HG02840 (cell line): ENCODE data around the gene DCAF4L1.
A peak's percentile ranks its signal among the peaks of the same experiment; 100 is the strongest.

Source experiments
- ATAC-seq: cut with Tn5 transposase; IDR thresholded peaks from one replicate; pipeline ENCODE4 v1.9.1; 2021; ENCODE audit warnings: mild to moderate bottlenecking, moderate library complexity, moderate number of reproducible peaks; ENCODE audit not compliant: unreplicated experiment, low FRiP score

The DCAF4L1 gene, protein sequence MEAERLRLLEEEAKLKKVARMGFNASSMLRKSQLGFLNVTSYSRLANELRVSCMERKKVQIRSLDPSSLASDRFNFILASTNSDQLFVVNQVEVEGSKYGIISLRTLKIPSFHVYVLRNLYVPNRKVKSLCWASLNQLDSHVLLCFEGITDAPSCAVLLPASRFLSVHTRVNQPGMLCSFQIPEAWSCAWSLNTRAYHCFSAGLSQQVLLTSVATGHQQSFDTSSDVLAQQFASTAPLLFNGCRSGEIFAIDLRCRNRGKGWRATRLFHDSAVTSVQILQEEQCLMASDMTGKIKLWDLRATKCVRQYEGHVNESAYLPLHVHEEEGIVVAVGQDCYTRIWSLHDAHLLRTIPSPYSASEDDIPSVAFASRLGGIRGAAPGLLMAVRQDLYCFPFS

DNA sequence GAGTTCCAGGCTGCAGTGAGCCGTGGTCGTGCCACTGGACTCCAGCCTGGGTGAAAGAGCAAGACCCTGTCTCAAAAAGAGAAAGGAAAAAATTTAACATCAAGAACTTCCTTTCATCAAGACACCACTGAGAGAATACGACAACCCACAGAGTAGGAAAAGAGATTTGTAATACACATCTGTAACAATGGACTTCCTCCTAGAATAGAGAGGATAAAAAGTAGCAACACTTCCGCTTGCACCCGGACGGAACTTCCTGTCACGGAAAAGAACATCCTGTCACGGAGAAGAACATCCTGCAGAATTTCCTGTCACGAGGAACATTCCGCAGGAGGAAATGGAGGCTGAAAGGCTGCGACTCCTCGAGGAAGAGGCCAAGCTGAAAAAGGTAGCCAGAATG is at the start of gene DCAF4L1:
Gene DCAF4L1 (plus strand): TSS at position 301 of the 400 bp plus-strand sequence. CDS start 37 bp downstream, at position 338.
- no peak for ATAC-seq

DNA sequence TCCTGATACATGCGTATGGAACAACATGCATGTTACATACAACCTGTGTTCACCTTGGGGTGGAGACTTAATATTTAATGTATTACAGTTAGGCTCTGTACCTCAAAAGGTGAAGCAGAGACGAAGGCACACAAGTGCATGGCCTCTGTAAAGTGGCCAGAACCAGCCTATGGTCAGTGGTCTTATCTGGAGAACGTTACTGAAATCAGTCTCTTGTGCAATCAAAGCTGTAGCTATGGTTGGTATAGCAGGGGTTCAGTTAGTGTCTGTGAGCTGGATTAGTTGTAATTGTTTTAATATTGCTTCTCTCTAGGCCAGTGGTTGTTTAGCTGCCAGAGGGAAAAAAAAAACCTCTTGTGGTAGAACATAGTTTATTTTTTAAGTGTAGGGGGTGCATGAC is 48.6 kb upstream of the DCAF4L1 start:
- no peak for ATAC-seq

DNA sequence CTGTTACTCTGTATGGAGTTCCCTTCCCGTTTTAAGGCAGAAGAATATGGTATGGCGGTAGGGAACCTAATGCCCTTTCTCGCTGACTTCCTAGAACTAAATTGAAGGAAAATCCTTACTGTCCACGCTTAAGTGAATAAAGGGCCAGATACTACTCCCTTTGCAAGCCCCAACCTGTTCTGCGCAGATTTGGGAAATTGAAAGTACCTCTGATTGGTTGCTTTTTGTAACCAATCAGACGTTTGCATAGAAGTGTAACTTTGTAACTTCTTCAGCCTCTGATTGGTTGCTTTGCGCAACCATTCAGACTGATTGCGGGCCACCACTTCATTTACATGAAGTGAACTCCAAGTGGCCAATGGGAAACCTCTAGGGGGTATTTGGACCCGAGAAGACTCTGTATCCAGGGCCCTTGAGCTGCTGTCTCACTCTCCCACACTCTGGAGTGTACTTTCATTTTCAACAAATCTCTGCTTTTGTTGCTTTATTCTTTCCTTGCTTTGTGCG is 47.5 kb upstream of the DCAF4L1 start:
- no peak for ATAC-seq

DNA sequence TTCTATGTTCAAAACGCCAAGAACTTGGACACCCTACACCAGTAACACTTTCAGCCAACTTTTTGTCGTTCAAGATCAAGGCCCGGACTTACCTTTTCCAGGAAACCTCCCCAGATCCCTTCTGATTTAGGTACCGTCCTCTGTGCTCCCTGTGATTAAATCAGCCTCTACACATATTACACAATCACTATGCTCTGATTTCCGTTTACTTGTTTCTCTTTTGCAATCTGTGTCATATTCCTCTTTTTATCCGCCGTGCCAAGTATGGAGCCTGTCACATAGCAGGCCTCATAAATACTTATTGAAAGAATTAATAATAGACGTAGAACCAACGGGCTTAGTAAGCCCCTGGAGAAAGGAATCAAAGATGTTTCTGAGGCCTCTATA is 47.0 kb upstream of the DCAF4L1 start:
- peak; percentile 4 for ATAC-seq

DNA sequence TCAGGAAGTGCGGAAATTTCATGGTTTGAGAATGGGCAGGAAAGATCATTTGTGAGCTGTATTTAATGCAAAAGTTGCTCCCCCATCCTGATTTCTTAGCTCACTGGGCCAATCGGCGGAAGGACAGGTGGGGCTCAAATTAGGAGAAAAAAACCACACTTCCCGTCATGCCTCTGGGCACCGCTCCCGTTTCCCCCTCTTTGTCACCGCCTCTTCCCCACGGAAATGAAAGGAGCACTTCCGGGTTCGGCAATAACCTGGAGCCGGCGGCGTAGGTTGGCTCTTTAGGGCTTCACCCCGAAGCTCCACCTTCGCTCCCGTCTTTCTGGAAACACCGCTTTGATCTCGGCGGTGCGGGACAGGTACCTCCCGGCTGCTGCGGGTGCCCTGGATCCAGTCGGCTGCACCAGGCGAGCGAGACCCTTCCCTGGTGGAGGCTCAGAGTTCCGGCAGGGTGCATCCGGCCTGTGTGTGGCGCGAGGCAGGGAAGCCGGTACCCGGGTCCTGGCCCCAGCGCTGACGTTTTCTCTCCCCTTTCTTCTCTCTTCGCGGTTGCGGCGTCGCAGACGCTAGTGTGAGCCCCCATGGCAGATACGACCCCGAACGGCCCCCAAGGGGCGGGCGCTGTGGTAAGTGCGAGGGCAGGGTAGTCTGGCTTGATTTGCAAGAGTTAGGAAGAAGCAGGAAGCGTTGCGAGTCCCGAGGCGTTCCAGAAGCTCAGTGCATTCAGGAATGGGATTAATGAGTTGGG is 46.5 kb upstream of the DCAF4L1 start, which contains the start of gene TMEM33:
Gene TMEM33 (plus strand): TSS at position 529 of the 751 bp plus-strand sequence. CDS start 56 bp downstream, at position 585.
- ATAC-seq, result peak; percentile 86

DNA sequence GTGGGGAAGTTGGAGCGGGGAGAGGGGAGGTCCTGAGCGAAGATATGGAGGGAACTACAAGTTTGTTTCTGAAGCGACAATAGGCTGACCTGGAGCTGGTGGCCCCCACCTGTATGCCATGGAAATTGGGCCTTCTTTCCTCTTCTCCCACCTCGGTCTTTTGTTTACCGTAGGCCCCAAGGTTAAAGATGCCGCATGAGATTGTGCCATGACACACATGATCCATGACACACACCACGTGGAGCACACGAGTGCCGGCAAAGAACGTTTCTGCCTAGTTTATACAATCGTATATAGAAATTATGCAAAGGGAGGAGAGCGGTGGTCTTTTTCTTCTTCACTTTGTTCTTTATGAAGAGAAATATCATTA is 45.9 kb upstream of the DCAF4L1 start:
- ATAC-seq, result peak; percentile 8

DNA sequence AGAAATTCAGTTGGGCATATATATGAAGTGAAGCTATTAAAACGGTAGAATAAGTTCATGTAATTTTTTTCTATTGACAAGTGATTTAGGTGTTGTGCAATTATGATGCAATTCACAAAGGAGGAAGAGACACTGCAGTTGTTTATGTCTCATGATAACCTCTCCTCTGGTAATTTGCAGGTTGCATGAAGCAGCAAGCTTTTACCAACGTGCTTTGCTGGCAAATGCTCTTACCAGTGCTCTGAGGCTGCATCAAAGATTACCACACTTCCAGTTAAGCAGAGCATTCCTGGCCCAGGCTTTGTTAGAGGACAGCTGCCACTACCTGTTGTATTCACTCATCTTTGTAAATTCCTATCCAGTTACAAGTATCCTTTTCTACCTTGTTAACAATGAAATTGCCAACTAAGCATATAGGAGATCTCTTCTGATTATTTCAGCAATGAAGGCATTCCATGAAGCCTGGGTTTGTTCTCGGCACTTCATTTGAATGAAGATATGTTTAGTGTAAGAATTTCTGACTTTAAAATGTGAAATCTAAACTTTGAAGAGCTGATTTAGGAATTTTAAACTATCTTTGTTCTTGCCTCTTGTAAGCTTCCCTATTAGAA is 42.4 kb upstream of the DCAF4L1 start:
- no peak for ATAC-seq

DNA sequence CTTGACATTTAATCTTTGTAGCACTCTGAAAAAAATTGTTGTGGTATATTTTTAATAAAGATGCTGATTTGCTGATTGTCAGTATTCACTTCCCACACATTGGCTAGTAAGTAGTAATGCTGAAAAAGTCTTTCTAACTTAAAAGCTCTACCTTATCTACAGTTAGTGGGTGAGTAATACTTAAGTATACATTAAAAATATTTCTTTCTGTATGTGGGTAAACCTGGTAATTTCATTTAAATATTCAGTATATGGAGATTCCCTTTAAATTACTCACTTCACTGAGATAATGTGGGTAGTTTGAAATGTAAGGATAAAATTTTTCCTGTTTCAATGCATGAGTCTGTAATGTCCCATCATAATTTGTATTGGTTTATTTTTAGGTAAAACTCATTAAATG is 40.7 kb upstream of the DCAF4L1 start:
- ATAC-seq, result no peak

DNA sequence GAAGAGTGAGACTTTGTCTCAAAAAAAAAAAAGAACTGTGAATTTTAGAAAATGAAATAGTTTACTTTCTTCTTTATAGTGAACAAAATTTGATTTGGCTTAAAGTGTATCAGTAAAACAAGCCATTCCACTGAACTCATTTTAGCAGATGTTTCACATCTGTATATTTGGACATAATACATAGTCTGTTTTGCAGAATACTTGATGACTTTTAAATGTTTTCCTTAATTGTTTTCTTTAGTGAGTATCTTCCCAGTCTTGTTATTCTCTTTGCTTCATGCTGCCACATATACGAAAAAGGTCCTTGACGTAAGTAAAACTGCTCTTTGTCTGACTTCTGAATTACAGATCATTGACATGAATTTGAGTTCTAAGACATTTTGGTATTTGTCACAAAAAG is 38.0 kb upstream of the DCAF4L1 start:
- ATAC-seq, result no peak

DNA sequence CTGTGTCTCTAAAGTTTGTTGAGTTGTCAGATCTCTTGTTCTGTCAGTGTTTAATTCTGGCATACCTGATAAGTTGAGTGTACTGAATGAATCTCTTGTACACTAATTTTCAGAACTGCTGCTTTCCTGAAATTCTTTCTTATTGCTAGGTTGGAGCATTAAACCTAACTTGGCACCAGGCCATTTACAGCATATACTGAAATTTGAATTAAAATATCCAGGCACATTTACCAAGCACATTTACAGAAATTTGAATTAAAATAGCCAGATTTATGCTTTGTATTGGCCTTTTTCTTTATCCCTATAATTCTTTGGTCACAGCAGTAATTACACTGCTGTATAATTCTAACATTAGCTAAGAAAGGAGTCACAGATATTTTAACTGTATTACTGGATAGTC is 37.5 kb upstream of the DCAF4L1 start:
- ATAC-seq, result no peak

DNA sequence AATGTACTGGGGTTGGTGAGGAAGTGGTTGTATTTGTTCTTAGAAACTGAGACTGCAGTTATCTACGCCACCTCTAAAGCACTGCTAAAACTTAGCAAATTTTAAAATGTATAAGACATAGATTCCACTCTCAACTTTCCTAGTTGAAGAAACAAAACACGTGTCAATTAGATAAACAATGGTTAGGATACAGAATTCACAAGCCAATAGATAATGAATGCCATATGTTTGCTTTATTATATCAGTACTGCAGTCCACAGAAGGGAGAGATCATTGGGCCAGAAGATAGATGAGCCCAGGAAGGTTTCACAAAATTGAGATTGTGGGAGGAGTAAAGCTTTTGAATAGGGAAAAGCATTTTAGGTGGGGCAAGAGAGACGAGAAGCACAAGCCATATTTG is 32.0 kb upstream of the DCAF4L1 start:
- no peak for ATAC-seq

DNA sequence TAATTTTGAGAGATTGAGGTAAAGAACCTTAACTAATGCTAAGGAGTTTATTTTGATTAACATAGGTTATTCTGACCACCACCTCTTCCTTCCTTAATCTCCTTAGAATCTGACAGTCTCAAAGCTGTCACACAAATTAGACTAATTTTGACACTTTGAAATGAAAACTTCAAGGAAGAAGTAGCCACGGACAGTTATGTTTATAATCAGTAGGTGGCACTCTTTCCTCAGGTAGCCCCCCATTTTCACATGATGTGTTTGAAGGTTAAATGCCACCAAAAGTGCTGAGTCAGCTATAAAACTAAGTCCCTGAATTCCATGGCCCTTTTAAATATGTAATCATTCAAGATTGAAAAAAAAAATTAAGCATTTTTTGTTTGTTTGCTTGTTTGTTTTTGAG is 23.9 kb upstream of the DCAF4L1 start:
- ATAC-seq, result no peak

DNA sequence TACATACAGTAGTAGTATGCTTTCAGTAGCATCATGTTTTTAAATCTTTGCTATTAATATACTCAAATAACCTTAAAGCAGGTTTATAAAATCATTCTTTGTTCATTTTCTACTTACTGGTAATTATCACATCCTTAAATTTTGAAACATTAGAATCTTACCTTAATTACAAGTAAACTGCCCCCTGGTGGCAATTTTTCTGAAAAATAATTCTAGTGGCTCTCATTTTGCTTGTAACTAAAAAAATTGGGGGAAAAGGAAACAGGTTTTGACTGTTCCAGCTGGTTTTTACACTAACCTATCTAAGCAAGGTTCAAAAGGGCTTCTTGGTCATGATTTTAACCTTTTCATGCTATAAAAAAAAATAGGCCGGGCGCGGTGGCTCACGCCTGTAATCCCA is 18.5 kb upstream of the DCAF4L1 start:
- no peak for ATAC-seq

DNA sequence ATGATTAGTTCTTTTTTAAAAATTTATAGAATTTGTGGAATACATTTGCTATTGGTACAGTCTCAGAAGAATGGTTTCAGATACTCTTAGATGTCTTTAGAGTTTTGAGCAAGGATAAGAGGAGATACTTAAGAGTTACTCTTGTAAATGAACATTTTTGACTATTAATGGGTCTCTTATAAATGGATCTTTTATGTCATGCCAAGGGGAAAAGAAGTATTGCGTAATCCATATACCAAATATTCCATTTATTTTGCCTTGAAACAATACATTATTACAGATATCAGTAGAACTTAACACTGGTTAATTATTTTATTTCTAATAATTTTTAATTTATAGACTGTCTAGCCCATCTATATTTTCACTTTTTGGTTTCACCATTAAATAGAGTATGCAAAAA is 17.2 kb upstream of the DCAF4L1 start:
- ATAC-seq, result no peak

DNA sequence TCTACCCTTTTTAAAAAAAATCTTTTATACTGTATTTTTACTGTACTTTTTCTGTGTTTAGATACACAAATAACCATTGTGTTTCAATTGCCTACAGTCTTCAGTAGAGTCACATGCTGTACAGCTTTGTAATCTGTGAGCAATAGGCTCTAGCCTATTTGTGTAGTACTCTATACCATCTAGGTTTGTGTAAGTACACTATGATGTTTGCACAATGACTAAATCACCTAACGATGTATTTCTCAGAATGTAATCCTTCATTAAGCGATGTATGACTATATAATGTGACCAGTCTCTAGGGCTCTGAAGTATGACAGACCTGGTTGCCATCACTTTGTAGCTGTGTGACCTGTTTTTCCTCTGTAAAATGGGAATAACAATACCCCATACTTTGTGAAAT is 14.2 kb upstream of the DCAF4L1 start:
- ATAC-seq, result no peak

DNA sequence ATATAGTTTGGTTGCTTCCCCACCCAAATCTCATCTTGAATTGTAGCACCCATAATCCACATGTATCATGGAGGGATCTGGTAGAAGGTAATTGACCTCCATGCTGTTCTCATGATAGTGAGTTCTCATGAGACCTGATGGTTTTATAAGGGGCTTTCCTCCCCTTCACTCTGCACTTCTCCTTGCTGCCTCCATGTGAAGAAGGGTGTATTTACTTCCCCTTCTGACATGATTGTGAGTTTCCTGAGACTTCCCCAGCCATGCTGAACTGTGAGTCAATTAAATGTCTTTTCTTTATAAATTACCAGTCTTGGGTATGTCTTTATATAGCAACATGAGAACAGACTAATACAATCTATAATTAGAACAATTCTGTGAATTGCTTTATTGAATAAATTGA is 11.9 kb upstream of the DCAF4L1 start:
- no peak for ATAC-seq

DNA sequence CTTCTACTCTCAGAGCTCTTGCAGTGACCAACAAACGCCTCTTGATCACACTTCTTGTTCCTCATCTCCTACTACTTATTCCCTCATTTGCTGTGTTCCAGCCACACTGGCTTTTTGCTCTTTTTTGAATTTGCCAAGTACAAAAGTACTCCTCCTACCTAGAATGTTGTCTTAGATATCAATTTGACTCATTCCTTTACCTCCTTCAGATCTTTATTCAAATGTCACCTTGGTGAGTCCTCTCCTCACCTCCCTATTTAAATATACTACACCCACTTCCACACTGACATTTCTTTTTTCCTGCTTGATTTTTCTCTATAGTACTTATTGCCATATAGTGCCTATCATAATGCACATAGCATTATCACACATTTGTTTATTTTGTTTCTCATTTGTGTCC is 6.2 kb upstream of the DCAF4L1 start:
- no peak for ATAC-seq

DNA sequence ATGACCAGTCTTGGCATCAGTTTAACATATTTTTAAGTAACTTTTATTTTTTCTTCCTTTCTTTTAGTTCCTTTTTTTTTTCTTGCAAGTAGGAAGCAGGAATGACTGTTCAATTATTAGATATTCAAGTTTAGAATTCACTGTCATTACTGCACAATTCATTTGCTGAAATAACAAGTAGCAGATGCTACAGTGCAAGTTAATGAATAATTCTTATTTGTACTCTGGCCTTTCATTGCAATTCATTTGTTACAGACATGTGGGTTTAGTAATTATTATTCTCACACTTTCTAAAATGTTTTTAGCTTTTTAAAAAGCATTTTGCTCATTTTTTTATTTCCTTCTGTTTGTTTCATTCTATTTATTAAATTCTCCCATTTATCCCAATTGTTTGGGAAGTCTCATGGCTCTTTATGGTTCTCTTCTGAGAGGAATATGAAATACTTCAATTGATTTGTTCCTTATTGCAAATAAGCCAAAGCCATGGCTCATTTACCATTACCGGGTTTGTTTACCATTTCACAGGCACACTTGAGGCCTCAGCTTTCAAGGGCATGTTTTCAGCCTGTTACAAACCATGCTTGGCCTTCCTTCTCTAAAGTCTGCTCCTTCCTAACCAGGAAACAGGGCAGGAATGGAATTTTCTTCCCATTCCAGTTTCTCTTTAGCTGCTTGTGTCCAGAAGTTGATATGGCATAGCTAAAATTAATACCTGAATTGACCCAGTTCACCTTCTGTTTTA is 4.6 kb upstream of the DCAF4L1 start:
- no peak for ATAC-seq

DNA sequence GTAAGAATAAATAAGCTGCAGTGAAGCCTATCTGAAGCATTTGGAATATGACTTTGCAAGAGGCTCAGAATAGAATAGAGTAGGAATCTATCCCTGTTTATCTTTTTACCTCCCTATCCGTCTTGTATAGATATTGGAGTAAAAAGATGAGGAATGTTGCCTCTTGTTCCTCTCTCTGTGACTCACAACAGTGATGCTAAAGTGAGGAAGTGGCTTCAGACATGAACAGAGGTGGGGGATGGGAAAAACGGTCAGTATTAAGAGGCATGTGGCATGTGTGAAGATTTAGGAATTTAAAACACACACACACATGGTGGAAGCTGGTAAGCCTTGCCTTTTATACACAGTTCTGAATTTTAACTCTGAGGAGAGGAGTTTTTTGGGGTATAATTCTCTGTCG is 3.8 kb upstream of the DCAF4L1 start:
- no peak for ATAC-seq

DNA sequence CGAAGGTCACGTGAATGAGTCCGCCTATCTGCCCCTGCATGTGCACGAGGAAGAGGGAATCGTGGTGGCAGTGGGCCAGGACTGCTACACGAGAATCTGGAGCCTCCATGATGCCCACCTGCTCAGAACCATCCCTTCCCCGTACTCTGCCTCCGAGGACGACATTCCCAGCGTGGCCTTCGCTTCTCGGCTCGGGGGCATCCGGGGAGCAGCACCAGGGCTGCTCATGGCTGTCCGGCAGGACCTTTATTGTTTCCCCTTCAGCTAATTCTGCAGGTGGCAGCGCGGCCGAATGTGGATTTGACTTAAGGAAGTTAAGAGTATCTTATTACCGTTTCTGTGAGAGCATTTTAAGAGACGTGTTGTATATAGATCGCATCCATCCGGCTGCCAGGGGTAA is 1.2 kb downstream of the DCAF4L1 start:
- ATAC-seq, result no peak

DNA sequence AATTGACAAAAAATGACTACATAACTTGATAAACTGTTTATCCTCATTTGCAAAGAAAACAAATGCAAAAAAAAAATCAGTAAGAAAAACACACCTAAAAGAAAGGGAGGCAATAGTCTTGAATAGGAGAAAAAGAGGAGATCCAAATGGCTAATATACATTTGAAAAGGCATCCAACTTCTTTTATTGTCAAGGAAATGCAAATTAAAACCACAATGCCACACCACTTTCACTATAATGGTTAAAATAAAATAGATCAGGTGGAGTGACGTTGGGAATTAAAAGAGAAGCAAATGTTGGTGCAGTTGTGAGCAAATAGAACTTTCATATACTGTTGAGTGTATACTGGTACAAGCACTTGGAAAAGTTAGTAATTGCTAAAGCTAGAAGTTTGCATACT is 3.6 kb downstream of the DCAF4L1 start:
- ATAC-seq, result no peak
